GM23338 (cell line): ENCODE data around the gene TPM2. TPM values are rescaled to one million over a fixed set of nuclear protein-coding genes. Genes with fewer than 3 reads are reported as not detected.

Experiments
- ATAC-seq: fragments of 200-7000 bp; cut with Tn5 transposase; 3 replicates; pipeline ENCODE4 v1.9.1; 2020
- DNase-seq: peaks from one replicate; pipeline ENCODE4 v3.0.0-alpha.2; 2015; ENCODE audit warnings: low spot score
- H2AFZ ChIP-seq: fragments of 200-600 bp; sonication (generic); 2 replicates; pipeline ENCODE4 v1.8.0; 2016; ENCODE audit warnings: antibody characterized with exemption, mild to moderate bottlenecking, moderate library complexity
- H3F3A ChIP-seq: fragments of 200-600 bp; sonication (generic); replicated peaks from 2 replicates; pipeline ENCODE4 v1.8.0; 2017; ENCODE audit warnings: antibody characterized with exemption, mixed run types, low read depth
- H3K27ac ChIP-seq: fragments of 200-600 bp; sonication (generic); 2 replicates; pipeline ENCODE4 v1.6.1; 2016; ENCODE audit warnings: low read depth
- H3K27me3 ChIP-seq: fragments of 200-600 bp; sonication (generic); 2 replicates; pipeline ENCODE4 v1.8.0; 2016; ENCODE audit warnings: mild to moderate bottlenecking, mixed run types, moderate library complexity; ENCODE audit not compliant: insufficient read depth
- H3K36me3 ChIP-seq: fragments of 200-600 bp; sonication (generic); 2 replicates; pipeline ENCODE4 v1.8.0; 2016; ENCODE audit warnings: mild to moderate bottlenecking; ENCODE audit not compliant: insufficient read depth
- H3K4me1 ChIP-seq: fragments of 200-600 bp; sonication (generic); 2 replicates; pipeline ENCODE4 v1.8.0; 2016; ENCODE audit warnings: mild to moderate bottlenecking, moderate library complexity; ENCODE audit not compliant: insufficient read depth
- H3K4me2 ChIP-seq: fragments of 200-600 bp; sonication (generic); 2 replicates; pipeline ENCODE4 v1.7.1; 2017; ENCODE audit warnings: mixed run types
- H3K4me3 ChIP-seq: fragments of 200-600 bp; sonication (generic); 2 replicates; pipeline ENCODE4 v1.6.1; 2016; ENCODE audit warnings: mixed run types
- H3K79me2 ChIP-seq: fragments of 200-600 bp; sonication (generic); replicated peaks from 2 replicates; pipeline ENCODE4 v1.8.0; 2017; ENCODE audit warnings: mild to moderate bottlenecking; ENCODE audit not compliant: insufficient read depth
- H3K9me2 ChIP-seq: fragments of 200-600 bp; sonication (generic); 2 replicates; pipeline ENCODE4 v1.8.0; 2017; ENCODE audit not compliant: insufficient read depth
- H4K20me1 ChIP-seq: fragments of 200-600 bp; sonication (generic); replicated peaks from 2 replicates; pipeline ENCODE4 v1.8.0; 2017; ENCODE audit warnings: mild to moderate bottlenecking; ENCODE audit not compliant: insufficient read depth
- H3K27ac Mint-ChIP-seq: 2 replicates; pipeline ENCODE4 v1.8.0; 2020; ENCODE audit warnings: inconsistent platforms, mild to moderate bottlenecking, moderate library complexity, mixed read lengths
- H3K27me3 Mint-ChIP-seq: 3 replicates; pipeline ENCODE4 v1.8.0; 2022; ENCODE audit warnings: low read depth, mild to moderate bottlenecking, moderate library complexity, mixed read lengths, inconsistent platforms; ENCODE audit not compliant: insufficient read depth, poor library complexity
- H3K36me3 Mint-ChIP-seq: 3 replicates; pipeline ENCODE4 v1.8.0; 2021; ENCODE audit warnings: low read depth, mild to moderate bottlenecking, inconsistent platforms, moderate library complexity, mixed read lengths
- H3K4me1 Mint-ChIP-seq: 3 replicates; pipeline ENCODE4 v1.8.0; 2020; ENCODE audit warnings: mild to moderate bottlenecking, inconsistent platforms, mixed read lengths
- H3K4me3 Mint-ChIP-seq: 3 replicates; pipeline ENCODE4 v1.8.0; 2021; ENCODE audit warnings: moderate library complexity, mild to moderate bottlenecking, inconsistent platforms, mixed read lengths
- H3K9me3 Mint-ChIP-seq: 3 replicates; pipeline ENCODE4 v1.8.0; 2020; ENCODE audit warnings: moderate library complexity, mild to moderate bottlenecking, inconsistent platforms, mixed read lengths
- CREB1 ChIP-seq: fragments of 250-450 bp; sonication (Bioruptor Pico); IDR thresholded peaks from 2 replicates; pipeline ENCODE4 v1.5.0; 2020; ENCODE audit warnings: low read depth, mild to moderate bottlenecking, moderate library complexity
- CTCF ChIP-seq, 2 experiments: fragments of 200-600 bp in 1 of 2; sonication (generic) in 1 of 2; conservative IDR thresholded peaks; 2 replicates each; pipeline versions ENCODE4 v1.5.1 to v1.6.1; 2016 to 2017; ENCODE audit warnings: antibody characterized with exemption in 2 of 2, low read depth in 2 of 2, mild to moderate bottlenecking in 2 of 2, moderate library complexity in 1 of 2
- EZH2phosphoT487 ChIP-seq: fragments of 200-600 bp; sonication (generic); IDR thresholded peaks from one replicate; pipeline ENCODE4 v1.8.1; 2018; ENCODE audit warnings: antibody characterized with exemption; ENCODE audit not compliant: unreplicated experiment
- JUNB ChIP-seq: IDR thresholded peaks from one replicate; pipeline ENCODE4 v1.6.1; 2016; ENCODE audit warnings: antibody characterized with exemption; ENCODE audit not compliant: unreplicated experiment
- NANOG ChIP-seq: IDR thresholded peaks from 2 replicates; pipeline ENCODE4 v1.6.1; 2016; ENCODE audit warnings: antibody characterized with exemption, borderline replicate concordance
- ZNF331 ChIP-seq: fragments of 250-450 bp; sonication (Bioruptor Pico); IDR thresholded peaks from 2 replicates; pipeline ENCODE4 v1.5.0; 2020; ENCODE audit warnings: low read depth, mild to moderate bottlenecking, moderate library complexity
- polyA plus RNA-seq: library from polyadenylated mRNA; unstranded; fragments of >200 nt; fragmentation: Nextera tagmentation; extraction: Ambion mirVana; gene quantifications from 2 replicates; pipeline ENCODE4 v1.2.1, GENCODE V29; 2016
- total RNA-seq: library from RNA; depleted of rRNA; stranded (reverse); fragments of >200 nt; shearing (Covaris generic); gene quantifications from 2 replicates; pipeline ENCODE4 v1.2.3, GENCODE V29; 2014
- TF ChIP-seq, protein P1 (sequence below): fragments of 250-450 bp; sonication (Bioruptor Pico); IDR thresholded peaks from 2 replicates; pipeline ENCODE4 v1.5.0; 2020; ENCODE audit warnings: mild to moderate bottlenecking, moderate library complexity

Gene TPM2
- total and polyA plus RNA-seq, 2 experiments from 2014 or later, result 116 to 488 TPM

GRCh38 chr9:35710818-35711500 is 21.2 kb upstream of the TPM2 start:
- H3K79me2 ChIP-seq, result no peaks in the 10 kb centered on the region
- TF ChIP-seq NANOG (no peak), JUNB (no peak), EZH2phosphoT487 (no peak), ZNF331 (CRISPR knock-in tag) (no peak), CREB1 (no peak), CTCF (conservative IDR thresholded peaks at IDR 0.05; ENCODE audit: low read depth in 2 of 2) (no peak)
- TF ChIP-seq, protein P1, sequence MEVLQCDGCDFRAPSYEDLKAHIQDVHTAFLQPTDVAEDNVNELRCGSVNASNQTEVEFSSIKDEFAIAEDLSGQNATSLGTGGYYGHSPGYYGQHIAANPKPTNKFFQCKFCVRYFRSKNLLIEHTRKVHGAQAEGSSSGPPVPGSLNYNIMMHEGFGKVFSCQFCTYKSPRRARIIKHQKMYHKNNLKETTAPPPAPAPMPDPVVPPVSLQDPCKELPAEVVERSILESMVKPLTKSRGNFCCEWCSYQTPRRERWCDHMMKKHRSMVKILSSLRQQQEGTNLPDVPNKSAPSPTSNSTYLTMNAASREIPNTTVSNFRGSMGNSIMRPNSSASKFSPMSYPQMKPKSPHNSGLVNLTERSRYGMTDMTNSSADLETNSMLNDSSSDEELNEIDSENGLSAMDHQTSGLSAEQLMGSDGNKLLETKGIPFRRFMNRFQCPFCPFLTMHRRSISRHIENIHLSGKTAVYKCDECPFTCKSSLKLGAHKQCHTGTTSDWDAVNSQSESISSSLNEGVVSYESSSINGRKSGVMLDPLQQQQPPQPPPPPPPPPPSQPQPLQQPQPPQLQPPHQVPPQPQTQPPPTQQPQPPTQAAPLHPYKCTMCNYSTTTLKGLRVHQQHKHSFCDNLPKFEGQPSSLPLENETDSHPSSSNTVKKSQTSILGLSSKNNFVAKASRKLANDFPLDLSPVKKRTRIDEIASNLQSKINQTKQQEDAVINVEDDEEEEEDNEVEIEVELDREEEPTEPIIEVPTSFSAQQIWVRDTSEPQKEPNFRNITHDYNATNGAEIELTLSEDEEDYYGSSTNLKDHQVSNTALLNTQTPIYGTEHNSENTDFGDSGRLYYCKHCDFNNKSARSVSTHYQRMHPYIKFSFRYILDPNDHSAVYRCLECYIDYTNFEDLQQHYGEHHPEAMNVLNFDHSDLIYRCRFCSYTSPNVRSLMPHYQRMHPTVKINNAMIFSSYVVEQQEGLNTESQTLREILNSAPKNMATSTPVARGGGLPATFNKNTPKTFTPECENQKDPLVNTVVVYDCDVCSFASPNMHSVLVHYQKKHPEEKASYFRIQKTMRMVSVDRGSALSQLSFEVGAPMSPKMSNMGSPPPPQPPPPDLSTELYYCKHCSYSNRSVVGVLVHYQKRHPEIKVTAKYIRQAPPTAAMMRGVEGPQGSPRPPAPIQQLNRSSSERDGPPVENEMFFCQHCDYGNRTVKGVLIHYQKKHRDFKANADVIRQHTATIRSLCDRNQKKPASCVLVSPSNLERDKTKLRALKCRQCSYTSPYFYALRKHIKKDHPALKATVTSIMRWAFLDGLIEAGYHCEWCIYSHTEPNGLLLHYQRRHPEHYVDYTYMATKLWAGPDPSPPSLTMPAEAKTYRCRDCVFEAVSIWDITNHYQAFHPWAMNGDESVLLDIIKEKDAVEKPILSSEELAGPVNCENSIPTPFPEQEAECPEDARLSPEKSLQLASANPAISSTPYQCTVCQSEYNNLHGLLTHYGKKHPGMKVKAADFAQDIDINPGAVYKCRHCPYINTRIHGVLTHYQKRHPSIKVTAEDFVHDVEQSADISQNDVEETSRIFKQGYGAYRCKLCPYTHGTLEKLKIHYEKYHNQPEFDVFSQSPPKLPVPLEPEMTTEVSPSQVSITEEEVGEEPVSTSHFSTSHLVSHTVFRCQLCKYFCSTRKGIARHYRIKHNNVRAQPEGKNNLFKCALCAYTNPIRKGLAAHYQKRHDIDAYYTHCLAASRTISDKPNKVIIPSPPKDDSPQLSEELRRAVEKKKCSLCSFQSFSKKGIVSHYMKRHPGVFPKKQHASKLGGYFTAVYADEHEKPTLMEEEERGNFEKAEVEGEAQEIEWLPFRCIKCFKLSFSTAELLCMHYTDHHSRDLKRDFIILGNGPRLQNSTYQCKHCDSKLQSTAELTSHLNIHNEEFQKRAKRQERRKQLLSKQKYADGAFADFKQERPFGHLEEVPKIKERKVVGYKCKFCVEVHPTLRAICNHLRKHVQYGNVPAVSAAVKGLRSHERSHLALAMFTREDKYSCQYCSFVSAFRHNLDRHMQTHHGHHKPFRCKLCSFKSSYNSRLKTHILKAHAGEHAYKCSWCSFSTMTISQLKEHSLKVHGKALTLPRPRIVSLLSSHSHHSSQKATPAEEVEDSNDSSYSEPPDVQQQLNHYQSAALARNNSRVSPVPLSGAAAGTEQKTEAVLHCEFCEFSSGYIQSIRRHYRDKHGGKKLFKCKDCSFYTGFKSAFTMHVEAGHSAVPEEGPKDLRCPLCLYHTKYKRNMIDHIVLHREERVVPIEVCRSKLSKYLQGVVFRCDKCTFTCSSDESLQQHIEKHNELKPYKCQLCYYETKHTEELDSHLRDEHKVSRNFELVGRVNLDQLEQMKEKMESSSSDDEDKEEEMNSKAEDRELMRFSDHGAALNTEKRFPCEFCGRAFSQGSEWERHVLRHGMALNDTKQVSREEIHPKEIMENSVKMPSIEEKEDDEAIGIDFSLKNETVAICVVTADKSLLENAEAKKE, result no peak
- H3K36me3 ChIP-seq, result peaks cover 47% of the 10 kb centered on the region
- peaks cover 6% of the 10 kb centered on the region for H3K27me3 Mint-ChIP-seq
- H2AFZ ChIP-seq, result no peak overlapping the region
- H3K4me1 Mint-ChIP-seq, result peaks cover 4% of the 10 kb centered on the region; the same call in 2 of the 3 replicates
- no peaks in the 10 kb centered on the region for H3K27me3 ChIP-seq
- 0 out of 2 replicates have a peak, but pooled peaks cover 3% of the 10 kb centered on the region for H3F3A ChIP-seq
- H3K4me2 ChIP-seq, result no peak overlapping the region
- H3K36me3 Mint-ChIP-seq, result peaks cover 82% of the 10 kb centered on the region
- DNase-seq, result no peak
- H3K4me3 Mint-ChIP-seq, result no peak overlapping the region
- no peaks in the 10 kb centered on the region for H3K9me2 ChIP-seq
- no peak overlapping the region for H3K27ac Mint-ChIP-seq
- peaks cover 6% of the 10 kb centered on the region for H4K20me1 ChIP-seq
- H3K4me1 ChIP-seq, result no peaks in the 10 kb centered on the region
- H3K9me3 Mint-ChIP-seq, result no peaks in the 10 kb centered on the region
- H3K27ac ChIP-seq, result no peak overlapping the region
- no peak for ATAC-seq
- H3K4me3 ChIP-seq, result no peak overlapping the region
